Astrocyte (in vitro differentiated cells and primary cell): Measurements from ENCODE around the gene GRHL1. TPM values are rescaled to one million over a fixed set of nuclear protein-coding genes. Genes with fewer than 3 reads are reported as not detected.

Experiments
- DNase-seq: peaks from one replicate; pipeline ENCODE4 v3.0.0-alpha.2; 2010; ENCODE audit warnings: low read depth
- FAIRE-seq: peaks from 2 replicates; lab custom pipeline; 2011; peaks lifted over from hg19 to GRCh38; lab: Jason Lieb, UNC
- H2AFZ ChIP-seq: 2 replicates; pipeline ENCODE4 v1.6.0; 2012; ENCODE audit warnings: low read depth, low read length, inconsistent platforms
- H3K27ac ChIP-seq: 2 replicates; pipeline ENCODE4 v1.5.1; 2011; ENCODE audit warnings: low read depth, low read length, inconsistent platforms
- H3K27me3 ChIP-seq: 2 replicates; pipeline ENCODE4 v1.6.0; 2011; ENCODE audit warnings: low read length, inconsistent platforms; ENCODE audit not compliant: insufficient read depth
- H3K36me3 ChIP-seq: 2 replicates; pipeline ENCODE4 v1.5.1; 2011; ENCODE audit warnings: low read length, inconsistent platforms; ENCODE audit not compliant: insufficient read depth
- H3K4me1 ChIP-seq: 2 replicates; pipeline ENCODE4 v1.5.1; 2011; ENCODE audit warnings: low read length, inconsistent platforms; ENCODE audit not compliant: insufficient read depth
- H3K4me2 ChIP-seq: 2 replicates; pipeline ENCODE4 v1.6.0; 2012; ENCODE audit warnings: low read length, inconsistent platforms
- H3K4me3 ChIP-seq: 2 replicates; pipeline ENCODE4 v1.5.1; 2011; ENCODE audit warnings: low read depth, mild to moderate bottlenecking, low read length, inconsistent platforms; ENCODE audit not compliant: insufficient read depth
- H3K79me2 ChIP-seq: 2 replicates; pipeline ENCODE4 v1.6.0; 2012; ENCODE audit warnings: mild to moderate bottlenecking, low read length, inconsistent platforms; ENCODE audit not compliant: insufficient read depth
- H3K9ac ChIP-seq: 2 replicates; pipeline ENCODE4 v1.6.0; 2012; ENCODE audit warnings: mild to moderate bottlenecking, low read length, inconsistent platforms
- H3K9me3 ChIP-seq: 2 replicates; pipeline ENCODE4 v1.5.1; 2012; ENCODE audit warnings: low read depth, mild to moderate bottlenecking, low read length, inconsistent platforms; ENCODE audit not compliant: insufficient read depth
- H4K20me1 ChIP-seq: 2 replicates; pipeline ENCODE4 v1.6.0; 2012; ENCODE audit warnings: low read length, inconsistent platforms; ENCODE audit not compliant: insufficient read depth
- H3K27ac Mint-ChIP-seq: one replicate; pipeline ENCODE4 v1.8.0; 2021; ENCODE audit warnings: mild to moderate bottlenecking, mixed read lengths; ENCODE audit not compliant: unreplicated experiment
- H3K27me3 Mint-ChIP-seq: one replicate; pipeline ENCODE4 v1.8.0; 2021; ENCODE audit warnings: low read depth, mixed read lengths; ENCODE audit not compliant: unreplicated experiment
- H3K36me3 Mint-ChIP-seq: one replicate; pipeline ENCODE4 v1.8.0; 2021; ENCODE audit warnings: low read depth, mixed read lengths; ENCODE audit not compliant: unreplicated experiment
- H3K4me1 Mint-ChIP-seq: one replicate; pipeline ENCODE4 v1.8.0; 2021; ENCODE audit warnings: low read depth, mixed read lengths; ENCODE audit not compliant: unreplicated experiment
- H3K4me3 Mint-ChIP-seq: one replicate; pipeline ENCODE4 v1.8.0; 2021; ENCODE audit warnings: mild to moderate bottlenecking, moderate library complexity, mixed read lengths; ENCODE audit not compliant: unreplicated experiment
- H3K9me3 Mint-ChIP-seq: one replicate; pipeline ENCODE4 v1.8.0; 2021; ENCODE audit warnings: mild to moderate bottlenecking, mixed read lengths; ENCODE audit not compliant: unreplicated experiment
- CTCF ChIP-seq: IDR thresholded peaks from 2 replicates; pipeline ENCODE4 v1.5.1; 2011; ENCODE audit warnings: low read depth, mild to moderate bottlenecking, inconsistent platforms, low read length, moderate library complexity; ENCODE audit not compliant: insufficient read depth
- EZH2 ChIP-seq: IDR thresholded peaks from 2 replicates; pipeline ENCODE4 v1.6.1; 2012; ENCODE audit warnings: mild to moderate bottlenecking, low read length, inconsistent platforms; ENCODE audit not compliant: insufficient read depth
- total RNA-seq: library from RNA; stranded (reverse); gene quantifications from 2 replicates; pipeline ENCODE4 v1.2.1, GENCODE V29; 2021

Gene GRHL1
- total RNA-seq, 1 donor from 2014 or later = 4.1 TPM

GRCh38 chr2:9970200-9971044 is 18.9 kb downstream of the GRHL1 start:
- Histone ChIP-seq H4K20me1 (no peaks in the 10 kb centered on the region), H3K4me3 (no peak overlapping the region), H3K36me3 (no peaks in the 10 kb centered on the region), H3K4me2 (no peak overlapping the region), H2AFZ (no peak overlapping the region), H3K4me1 (peaks cover 24% of the 10 kb centered on the region), H3K79me2 (no peaks in the 10 kb centered on the region), H3K9me3 (no peaks in the 10 kb centered on the region), H3K27me3 (no peaks in the 10 kb centered on the region), H3K27ac (no peak overlapping the region), H3K9ac (no peak overlapping the region)
- peaks cover 35% of the 10 kb centered on the region for H3K4me1 Mint-ChIP-seq
- FAIRE-seq = no peak
- H3K4me3 Mint-ChIP-seq = no peak overlapping the region
- no peak for TF ChIP-seq CTCF
- no peaks in the 10 kb centered on the region for H3K36me3 Mint-ChIP-seq
- H3K27ac Mint-ChIP-seq = no peak overlapping the region
- no peak for DNase-seq
- no peaks in the 10 kb centered on the region for H3K9me3 Mint-ChIP-seq
- H3K27me3 Mint-ChIP-seq = no peaks in the 10 kb centered on the region

- TF ChIP-seq EZH2 = no peak
- TF ChIP-seq CTCF = no peak
- no peak for FAIRE-seq
These were observed 19.8 kb downstream of the GRHL1 start for GRCh38 chr2:9971105-9971818.

GRCh38 chr2:9971890-9972289 is 20.4 kb downstream of the GRHL1 start:
- H4K20me1 ChIP-seq = no peaks in the 10 kb centered on the region
- H3K27ac ChIP-seq = no peak overlapping the region
- H3K4me1 ChIP-seq = peaks cover 32% of the 10 kb centered on the region
- Mint-ChIP-seq H3K27me3 (no peaks in the 10 kb centered on the region), H3K36me3 (peaks cover 1% of the 10 kb centered on the region), H3K27ac (no peak overlapping the region), H3K4me3 (no peak overlapping the region), H3K9me3 (no peaks in the 10 kb centered on the region), H3K4me1 (peaks cover 46% of the 10 kb centered on the region)
- no peaks in the 10 kb centered on the region for H3K36me3 ChIP-seq
- H3K4me3 ChIP-seq = no peak overlapping the region
- H3K9ac ChIP-seq = no peak overlapping the region
- no peak for DNase-seq
- FAIRE-seq = no peak
- TF ChIP-seq CTCF = no peak
- H2AFZ ChIP-seq = no peak overlapping the region
- H3K79me2 ChIP-seq = no peaks in the 10 kb centered on the region
- H3K9me3 ChIP-seq = no peaks in the 10 kb centered on the region
- no peaks in the 10 kb centered on the region for H3K27me3 ChIP-seq
- H3K4me2 ChIP-seq = no peak overlapping the region

More at GRCh38 chr2:9971105-9971818, 19.8 kb downstream of the GRHL1 start:
- Histone ChIP-seq H3K4me2 (no peak overlapping the region), H4K20me1 (no peaks in the 10 kb centered on the region), H3K4me1 (peaks cover 26% of the 10 kb centered on the region), H3K9ac (no peak overlapping the region), H3K9me3 (no peaks in the 10 kb centered on the region), H2AFZ (no peak overlapping the region), H3K79me2 (no peaks in the 10 kb centered on the region), H3K4me3 (no peak overlapping the region), H3K27ac (no peak overlapping the region), H3K27me3 (no peaks in the 10 kb centered on the region), H3K36me3 (no peaks in the 10 kb centered on the region)
- DNase-seq = peak; percentile 23
- peaks cover 40% of the 10 kb centered on the region for H3K4me1 Mint-ChIP-seq
- no peak overlapping the region for H3K4me3 Mint-ChIP-seq
- no peaks in the 10 kb centered on the region for H3K9me3 Mint-ChIP-seq
- no peaks in the 10 kb centered on the region for H3K27me3 Mint-ChIP-seq
- no peak overlapping the region for H3K27ac Mint-ChIP-seq
- no peaks in the 10 kb centered on the region for H3K36me3 Mint-ChIP-seq
